Measurements from ENCODE around the gene DHDH.

Gene DHDH

DNA sequence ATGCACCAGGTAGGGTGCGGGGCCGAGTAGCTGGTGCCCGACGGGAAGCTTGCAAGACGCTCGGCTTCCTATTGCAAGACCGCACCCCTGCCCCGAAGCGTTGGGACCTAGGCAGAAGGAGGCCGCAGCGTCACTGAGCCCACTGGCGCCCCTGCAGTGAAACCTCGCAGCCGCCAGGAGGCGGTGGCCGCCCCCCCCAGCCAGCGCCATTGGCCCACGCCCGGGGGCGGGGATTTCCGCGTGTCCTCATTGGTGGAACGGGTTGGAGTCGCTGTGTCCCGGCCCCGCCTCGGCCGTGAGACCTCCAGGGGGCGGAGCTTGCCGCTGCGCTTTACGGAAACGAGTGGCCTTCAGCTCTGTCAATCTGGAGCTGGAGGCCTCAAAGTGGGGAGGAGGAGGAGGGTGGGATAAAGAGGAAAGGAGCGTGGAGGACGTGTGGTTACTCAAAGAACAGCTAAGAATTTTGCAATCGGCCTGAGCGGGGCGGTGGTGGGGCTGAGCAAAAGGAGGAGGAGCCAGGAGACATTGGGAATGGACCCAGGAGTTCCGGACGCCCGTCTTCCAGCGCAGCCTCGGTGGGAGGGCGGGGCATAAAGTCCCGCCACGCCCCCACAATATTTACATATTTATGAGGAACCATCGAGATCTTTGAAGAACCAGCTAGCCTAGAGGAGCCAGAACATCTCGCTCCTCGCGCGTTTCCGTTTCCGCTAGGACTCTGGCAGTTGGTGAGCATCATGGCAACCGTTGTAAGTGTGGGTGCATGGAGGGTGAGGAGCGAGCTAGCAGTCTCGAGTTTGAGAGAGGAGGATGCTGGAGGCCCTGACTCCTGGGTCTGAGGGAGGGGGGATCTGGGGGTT lies 59.9 kb downstream of the DHDH start, which contains the start of the genes GYS1 and RUVBL2:
Gene GYS1, minus strand, starts transcription at position 135 of the 860 bp plus-strand sequence. CDS start 197 bp downstream, outside the sequence.
Gene RUVBL2, plus strand, starts transcription at position 713 of the 860 bp plus-strand sequence. Its CDS starts 25 bp downstream, at position 738.
- peak; percentile 100 for DNase-seq

DNA sequence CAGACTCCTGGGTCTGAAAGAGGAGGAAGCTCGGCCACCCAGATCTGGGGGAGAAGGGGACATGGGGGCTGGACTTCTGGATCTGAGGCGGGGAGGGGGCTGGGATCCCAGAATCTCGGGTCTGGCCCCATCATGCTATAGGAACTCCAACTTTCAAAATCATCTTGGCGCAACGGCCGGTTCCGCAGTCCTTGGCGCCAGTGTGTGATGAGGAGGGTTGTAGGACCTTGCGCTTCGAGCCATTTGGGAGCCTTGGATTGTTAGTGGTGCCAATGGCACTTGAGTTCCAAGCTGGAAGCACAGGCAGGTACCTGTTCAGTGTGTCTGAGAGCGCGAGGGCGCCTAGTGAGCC lies 60.5 kb downstream of the DHDH start:
- DNase-seq = no peak

Data from stimulated activated CD4-positive, alpha-beta T cell treated with anti-CD3 and anti-CD28 coated beads, Interleukin-2, amount 100 ng/mL, for 24 hours (primary cell).